ENCODE data around the gene CACNA1S.

- no peak for TF ChIP-seq POLR2A (IDR thresholded peaks at IDR 0.05; ENCODE audit: low read depth, low read length)
- no peak for TF ChIP-seq POLR2AphosphoS5 (IDR thresholded peaks at IDR 0.05; ENCODE audit: low read depth, low read length)
These were observed 3.2 kb upstream of the CACNA1S start for GRCh38 chr1:201115390-201115937.

Measured in GM12892 (cell line).